ENCODE results near the gene TUBGCP3. TPM values are rescaled to one million over a fixed set of nuclear protein-coding genes. Genes with fewer than 3 reads are reported as not detected.

Gene TUBGCP3
- total RNA-seq, 1 experiment from 2014 or later: 37.3 TPM

GRCh38 chr13:112616586-112617362, 28.8 kb upstream of the TUBGCP3 start:
- peak; percentile 78 for TF ChIP-seq CTCF (conservative IDR thresholded peaks at IDR 0.05)
- Histone ChIP-seq H3K56ac (ENCODE audit: insufficient read length, low read depth, low read length) (no peak overlapping the region), H2BK15ac (ENCODE audit: low read depth, low read length) (no peak overlapping the region), H4K20me1 (ENCODE audit: control insufficient read depth, insufficient read depth, insufficient read length) (no peaks in the 10 kb centered on the region), H3K23me2 (ENCODE audit: insufficient read length, low read depth, low read length, poor library complexity, severe bottlenecking) (no peaks in the 10 kb centered on the region), H2BK20ac (ENCODE audit: low read depth, low read length, poor library complexity, severe bottlenecking) (no peak overlapping the region), H2BK5ac (ENCODE audit: insufficient read length, low read length) (no peak overlapping the region), H3K18ac (ENCODE audit: insufficient read length, low read depth, low read length) (no peak overlapping the region), H3K4me2 (ENCODE audit: insufficient read depth, insufficient read length, low read length) (no peak overlapping the region), H3K27me3 (ENCODE audit: insufficient read depth, low read length) (no peaks in the 10 kb centered on the region), H3K79me2 (ENCODE audit: insufficient read depth, low read length) (no peaks in the 10 kb centered on the region), H3T11ph (ENCODE audit: low read length) (no peak overlapping the region), H3K9ac (ENCODE audit: extremely low read depth, insufficient read length, low read length) (no peak overlapping the region), H3K14ac (ENCODE audit: insufficient read depth, low read length) (no peak overlapping the region), H2BK12ac (ENCODE audit: insufficient read length, low read depth, low read length) (no peak overlapping the region), H3K79me1 (ENCODE audit: insufficient read depth, low read depth, low read length, poor library complexity, severe bottlenecking) (no peaks in the 10 kb centered on the region), H4K5ac (ENCODE audit: insufficient read length, low read depth, low read length) (no peak overlapping the region), H3K23ac (ENCODE audit: insufficient read length, low read depth, low read length) (no peak overlapping the region), H4K8ac (replicated peaks; ENCODE audit: insufficient read length, low read depth, low read length) (no peak overlapping the region), H2BK120ac (ENCODE audit: low read depth, low read length, poor library complexity, severe bottlenecking) (no peak overlapping the region), H3K4ac (ENCODE audit: low read depth, low read length) (no peak overlapping the region), H2AFZ (ENCODE audit: low read length) (no peak overlapping the region), H4K91ac (ENCODE audit: insufficient read length, low read depth, low read length) (no peak overlapping the region), H3K27ac (ENCODE audit: insufficient read length, low read depth, low read length) (no peak overlapping the region), H3K9me3 (ENCODE audit: control insufficient read depth, low read depth, low read length) (no peaks in the 10 kb centered on the region), H3K4me1 (ENCODE audit: insufficient read depth, low read length) (no peaks in the 10 kb centered on the region), H2AK5ac (ENCODE audit: insufficient read length, low read length) (no peak overlapping the region)
- no peaks in the 10 kb centered on the region for H3K9me3 Mint-ChIP-seq
- H3K4me3 Mint-ChIP-seq: no peak overlapping the region
- H3K36me3 Mint-ChIP-seq (ENCODE audit: insufficient read depth in 1 of 3, low read depth in 3 of 3): no peaks in the 10 kb centered on the region
- DNase-seq: peak; percentile 69
- H3K27me3 Mint-ChIP-seq (ENCODE audit: low read depth): peaks cover 43% of the 10 kb centered on the region
- no peak overlapping the region for H3K27ac Mint-ChIP-seq
- H3K4me1 Mint-ChIP-seq: peaks cover 0 to 7% of the 10 kb centered on the region in 2 experiments; a peak in 2 of 4 replicates
- no CpG with 5 or more reads among the region's 13 CpGs for WGBS (ENCODE audit: extremely low coverage, insufficient read length, low lambda C conversion rate)

Data from H9 (cell line).